ENCODE results near the gene SNRPA1.

The SNRPA1 gene

GRCh38 chr15:101242160-101242998 lies 52.7 kb downstream of the SNRPA1 start:
- peak in 1 of 2 donors; percentile 40 for DNase-seq (ENCODE audit: low read depth in 2 of 2)

- DNase-seq (ENCODE audit: low read depth in 2 of 2), result no peak
Observed at GRCh38 chr15:101240358-101240757, 54.7 kb downstream of the SNRPA1 start.

GRCh38 chr15:101239724-101240136 lies 55.3 kb downstream of the SNRPA1 start:
- DNase-seq (ENCODE audit: low read depth in 2 of 2), result no peak

- no peak for DNase-seq (ENCODE audit: low read depth in 2 of 2)
Observed at GRCh38 chr15:101237251-101237650, 57.8 kb downstream of the SNRPA1 start.

- DNase-seq (ENCODE audit: low read depth in 2 of 2), result no peak
Observed at GRCh38 chr15:101233651-101234280, 61.3 kb downstream of the SNRPA1 start.

- DNase-seq (ENCODE audit: low read depth in 2 of 2), result no peak
Observed at GRCh38 chr15:101232677-101233076, 62.4 kb downstream of the SNRPA1 start.
